GM12872 (cell line): Measurements from ENCODE around the gene HOXC12.

Experiments used
- TF ChIP-seq, protein P1 (sequence below): IDR thresholded peaks from 3 replicates; pipeline ENCODE4 v1.5.1; 2011; ENCODE audit warnings: low read depth, mild to moderate bottlenecking, low read length, moderate library complexity; ENCODE audit not compliant: insufficient read depth

Gene HOXC12

DNA sequence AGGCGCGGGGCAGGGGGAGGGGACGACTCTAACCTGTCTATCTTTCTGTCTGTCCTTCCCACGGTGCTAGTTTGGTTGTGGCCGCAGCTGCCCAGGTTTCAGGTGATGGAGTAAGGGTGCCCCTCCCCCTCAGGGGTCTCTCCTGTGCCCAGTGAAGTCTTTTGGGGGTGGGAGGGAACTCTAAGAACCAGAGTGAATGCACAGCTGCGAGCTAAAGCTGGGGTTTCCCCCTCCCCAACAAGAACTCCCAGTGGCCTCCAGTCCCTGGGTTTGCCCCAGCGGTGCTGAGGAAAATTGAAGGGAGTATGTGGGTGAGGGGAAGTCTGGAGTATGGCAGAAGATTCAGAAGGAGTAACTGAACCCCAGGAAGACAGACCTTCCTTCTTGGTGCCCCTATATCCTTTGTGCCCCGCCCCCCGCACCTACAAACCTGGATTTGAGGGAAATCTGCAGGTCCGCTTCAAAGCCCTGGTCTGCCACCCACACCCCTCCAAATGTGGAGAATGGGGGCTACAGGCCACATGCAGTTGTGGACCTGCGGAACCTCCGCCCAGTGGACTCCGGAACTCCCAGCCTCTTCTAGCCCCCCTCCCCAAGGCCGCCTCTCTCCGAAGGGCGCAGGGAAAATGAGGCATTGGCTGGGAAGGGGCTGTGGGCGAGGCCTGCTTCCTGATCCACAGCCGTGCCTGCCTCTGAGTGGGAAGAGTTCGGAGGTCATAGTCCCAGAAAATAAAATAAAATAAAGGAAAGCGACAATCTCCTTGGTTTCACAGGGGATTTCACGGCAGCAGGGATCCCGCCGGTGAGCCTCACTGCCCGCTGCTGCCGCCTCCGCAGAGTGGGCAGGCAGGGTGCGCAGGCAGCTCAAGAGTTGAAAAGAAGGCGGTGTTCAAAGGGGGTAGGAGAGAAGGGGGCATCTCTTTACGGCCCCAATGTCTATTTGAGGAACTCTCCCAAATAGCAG lies 41.8 kb downstream of the HOXC12 start:
- TF ChIP-seq, protein P1, sequence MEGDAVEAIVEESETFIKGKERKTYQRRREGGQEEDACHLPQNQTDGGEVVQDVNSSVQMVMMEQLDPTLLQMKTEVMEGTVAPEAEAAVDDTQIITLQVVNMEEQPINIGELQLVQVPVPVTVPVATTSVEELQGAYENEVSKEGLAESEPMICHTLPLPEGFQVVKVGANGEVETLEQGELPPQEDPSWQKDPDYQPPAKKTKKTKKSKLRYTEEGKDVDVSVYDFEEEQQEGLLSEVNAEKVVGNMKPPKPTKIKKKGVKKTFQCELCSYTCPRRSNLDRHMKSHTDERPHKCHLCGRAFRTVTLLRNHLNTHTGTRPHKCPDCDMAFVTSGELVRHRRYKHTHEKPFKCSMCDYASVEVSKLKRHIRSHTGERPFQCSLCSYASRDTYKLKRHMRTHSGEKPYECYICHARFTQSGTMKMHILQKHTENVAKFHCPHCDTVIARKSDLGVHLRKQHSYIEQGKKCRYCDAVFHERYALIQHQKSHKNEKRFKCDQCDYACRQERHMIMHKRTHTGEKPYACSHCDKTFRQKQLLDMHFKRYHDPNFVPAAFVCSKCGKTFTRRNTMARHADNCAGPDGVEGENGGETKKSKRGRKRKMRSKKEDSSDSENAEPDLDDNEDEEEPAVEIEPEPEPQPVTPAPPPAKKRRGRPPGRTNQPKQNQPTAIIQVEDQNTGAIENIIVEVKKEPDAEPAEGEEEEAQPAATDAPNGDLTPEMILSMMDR: no peak

DNA sequence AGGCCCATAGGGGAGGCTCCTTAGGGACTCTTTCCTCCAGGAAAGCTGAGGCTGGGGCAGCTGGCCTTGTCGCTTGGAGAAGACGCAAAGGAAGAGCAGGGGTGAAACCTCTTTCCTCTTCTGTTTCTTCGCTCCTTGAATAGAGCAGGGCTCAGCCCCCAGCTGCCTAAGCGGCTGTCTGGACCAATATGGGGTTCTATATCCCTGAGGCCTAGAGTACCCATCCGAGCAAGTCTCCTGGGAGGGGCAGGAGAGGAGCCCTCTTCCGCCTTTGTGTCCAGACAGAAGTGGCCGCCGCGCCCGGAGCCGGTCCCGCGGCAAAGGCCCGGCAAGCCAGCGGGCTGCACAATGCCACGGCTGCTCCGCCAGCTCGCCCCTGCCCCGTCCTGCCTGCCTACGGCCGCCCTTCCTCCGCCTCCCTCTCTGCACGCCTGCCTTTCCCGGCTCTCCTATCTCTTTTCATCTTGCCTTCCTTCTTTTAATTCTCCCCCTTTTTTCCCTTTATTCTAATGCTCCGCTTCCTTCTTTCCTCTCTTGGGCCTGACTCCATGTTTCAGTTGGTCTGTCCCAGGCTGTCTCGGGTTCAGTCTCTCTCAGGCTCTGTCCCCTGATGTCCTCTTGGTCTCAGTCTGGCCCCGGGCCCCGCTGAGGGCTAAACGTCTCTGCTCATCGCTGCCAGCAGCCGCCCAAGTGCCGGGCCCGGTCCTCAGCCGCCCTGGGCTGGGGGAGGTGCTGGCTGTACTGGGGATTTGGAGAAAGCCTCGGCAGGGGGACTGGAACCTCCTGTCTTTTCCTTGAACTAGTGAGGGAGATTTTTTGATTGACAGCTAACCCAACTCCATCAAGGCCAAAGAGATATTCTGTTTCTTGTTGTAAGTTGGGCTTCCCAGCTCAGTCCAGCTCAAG lies 42.8 kb downstream of the HOXC12 start:
- TF ChIP-seq, protein P1: no peak

DNA sequence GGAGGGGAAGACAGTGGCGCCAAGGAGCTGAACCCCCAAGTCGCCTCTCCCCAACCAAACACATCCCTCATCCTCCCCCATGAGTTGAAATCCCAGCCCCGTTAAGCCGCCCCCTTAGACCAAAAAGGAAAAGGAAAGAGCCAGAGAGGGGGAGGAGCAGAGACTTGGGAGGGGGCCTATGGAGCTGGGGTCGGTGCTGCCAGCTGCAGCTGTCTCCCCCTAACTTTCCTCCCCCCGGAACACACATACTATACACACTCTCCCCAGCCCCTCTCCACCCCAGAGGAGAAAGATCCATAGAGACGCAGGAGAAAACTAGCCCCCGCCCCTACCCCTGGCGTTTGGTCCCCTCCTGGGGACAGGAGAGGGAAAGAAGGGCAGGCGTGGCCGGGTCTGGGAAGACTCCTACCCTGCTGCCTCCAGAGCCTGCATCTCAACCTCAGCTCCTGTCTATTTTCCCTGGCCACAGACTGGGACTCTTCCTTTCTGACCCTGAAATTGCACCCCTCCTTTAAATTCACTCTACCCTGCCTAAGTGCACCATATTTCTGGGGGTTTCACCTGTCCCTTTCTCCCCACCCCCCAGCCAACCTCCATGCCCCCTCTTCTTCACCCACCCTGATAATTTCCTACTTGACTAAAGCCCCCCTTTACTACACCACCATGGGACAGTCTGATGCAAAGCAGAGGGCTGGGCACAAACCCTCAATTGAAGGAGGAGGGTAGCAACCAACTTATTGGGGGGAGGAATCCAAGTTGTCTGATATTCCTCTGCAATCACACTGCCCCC lies 43.6 kb downstream of the HOXC12 start:
- TF ChIP-seq, protein P1: no peak

DNA sequence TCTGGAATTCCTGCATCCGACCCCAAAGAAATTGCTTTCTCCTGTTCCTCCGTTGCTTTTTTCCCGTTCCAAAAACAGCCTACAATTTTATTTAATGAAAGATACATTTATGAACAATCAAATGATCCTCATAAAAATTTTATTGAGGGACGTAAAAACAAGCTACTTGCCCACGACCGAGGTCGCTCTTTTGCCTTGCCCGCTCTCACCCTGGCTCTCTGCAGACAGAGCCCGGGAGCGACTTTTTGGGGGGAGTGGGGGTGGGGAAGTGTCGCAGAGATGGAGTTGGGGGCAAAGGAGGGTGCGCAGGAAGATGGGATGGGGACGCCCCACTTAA lies 44.2 kb downstream of the HOXC12 start:
- TF ChIP-seq, protein P1: no peak

DNA sequence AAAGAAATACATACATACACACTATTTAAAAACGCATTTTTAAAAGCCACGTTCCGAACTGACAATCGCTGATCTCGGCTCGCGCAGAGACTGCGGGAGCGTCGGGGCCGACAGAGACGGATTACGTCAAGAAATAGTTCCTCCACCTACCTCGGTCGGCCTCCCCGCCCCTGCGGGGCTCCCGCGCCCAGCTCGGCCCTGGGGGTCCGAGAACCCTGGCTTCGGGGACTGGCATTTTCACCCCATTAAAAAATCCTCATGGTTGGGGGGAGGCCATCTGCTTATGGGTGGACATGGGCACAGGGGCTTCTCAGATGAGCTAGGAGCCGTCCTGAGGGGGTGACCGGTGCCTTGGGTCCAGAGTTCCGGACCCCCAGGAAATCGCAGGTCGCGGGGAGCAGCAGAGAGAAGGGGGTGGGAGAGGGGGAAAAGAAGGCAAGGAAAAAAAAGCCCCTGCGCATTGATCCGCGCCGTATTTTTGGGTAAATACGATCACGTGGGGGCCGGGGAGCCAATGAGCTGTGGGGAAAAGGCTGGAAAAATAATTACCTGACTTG lies 44.9 kb downstream of the HOXC12 start:
- TF ChIP-seq, protein P1: no peak

DNA sequence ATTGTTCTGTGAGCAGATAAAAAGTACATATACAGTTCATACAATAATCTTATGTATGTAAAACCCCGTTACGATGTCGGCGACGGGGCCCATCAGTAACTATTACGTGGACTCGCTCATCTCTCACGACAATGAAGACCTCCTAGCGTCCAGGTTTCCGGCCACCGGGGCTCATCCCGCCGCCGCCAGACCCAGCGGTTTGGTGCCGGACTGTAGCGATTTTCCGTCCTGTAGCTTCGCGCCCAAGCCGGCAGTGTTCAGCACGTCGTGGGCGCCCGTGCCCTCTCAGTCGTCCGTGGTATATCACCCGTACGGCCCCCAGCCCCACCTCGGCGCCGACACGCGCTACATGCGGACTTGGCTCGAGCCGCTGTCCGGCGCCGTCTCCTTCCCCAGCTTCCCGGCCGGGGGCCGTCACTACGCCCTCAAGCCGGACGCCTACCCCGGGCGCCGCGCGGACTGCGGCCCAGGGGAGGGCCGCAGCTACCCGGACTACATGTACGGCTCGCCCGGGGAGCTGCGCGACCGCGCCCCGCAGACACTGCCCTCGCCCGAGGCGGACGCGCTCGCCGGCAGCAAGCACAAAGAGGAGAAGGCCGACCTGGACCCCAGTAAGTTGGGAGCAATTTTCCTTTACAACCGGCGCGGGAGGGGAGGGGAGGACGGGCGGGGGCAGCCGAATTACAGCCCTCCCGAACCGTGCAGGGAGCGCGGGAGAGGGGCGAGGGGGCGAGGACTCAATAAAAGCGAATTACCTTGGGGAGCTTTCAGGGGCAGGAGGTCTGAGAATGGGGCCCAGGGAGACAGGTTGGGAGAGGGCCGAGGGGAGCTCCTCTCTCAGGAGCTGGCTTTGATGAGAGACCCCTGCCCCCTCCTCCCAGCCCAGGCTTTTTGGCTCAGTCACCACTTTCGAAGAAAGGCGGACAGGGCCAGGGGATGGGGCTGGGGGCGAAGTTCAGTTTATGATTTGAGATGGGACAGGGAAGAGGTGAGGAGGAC lies 45.7 kb downstream of the HOXC12 start, which contains the start of gene HOXC9:
Gene HOXC9, plus strand, starts transcription at position 46 of the 999 bp plus-strand sequence. Its CDS starts 28 bp downstream, at position 74.
- TF ChIP-seq, protein P1: no peak
